DOHH2 (cell line): ENCODE data around the gene THSD7A.

ENCODE experiments used
- H3F3A ChIP-seq: fragments of 200-600 bp; sonication (generic), shearing (Covaris generic); 2 replicates; pipeline ENCODE4 v1.6.0; 2016; ENCODE audit warnings: antibody characterized with exemption, mild to moderate bottlenecking; ENCODE audit not compliant: control insufficient read depth, insufficient read depth
- H3K27ac ChIP-seq: fragments of 200-600 bp; sonication (generic); 2 replicates; pipeline ENCODE4 v1.5.1; 2014; ENCODE audit warnings: low read depth, mild to moderate bottlenecking, low read length, moderate library complexity
- H3K27me3 ChIP-seq: fragments of 200-600 bp; sonication (generic); 2 replicates; pipeline ENCODE4 v1.6.1; 2014; ENCODE audit warnings: mild to moderate bottlenecking, low read length, mixed read lengths; ENCODE audit not compliant: control insufficient read depth
- H3K36me3 ChIP-seq: fragments of 200-600 bp; sonication (generic); 2 replicates; pipeline ENCODE4 v1.6.1; 2014; ENCODE audit warnings: mild to moderate bottlenecking, low read length, moderate library complexity, mixed read lengths; ENCODE audit not compliant: control insufficient read depth
- H3K4me1 ChIP-seq: fragments of 200-600 bp; sonication (generic); 2 replicates; pipeline ENCODE4 v1.6.1; 2014; ENCODE audit warnings: mild to moderate bottlenecking, low read length, mixed read lengths; ENCODE audit not compliant: control insufficient read depth
- H3K4me2 ChIP-seq: fragments of 200-600 bp; sonication (generic); 2 replicates; pipeline ENCODE4 v1.6.0; 2014; ENCODE audit warnings: mild to moderate bottlenecking, low read length, moderate library complexity
- H3K4me3 ChIP-seq: fragments of 200-600 bp; sonication (generic); 2 replicates; pipeline ENCODE4 v1.5.1; 2014; ENCODE audit warnings: mild to moderate bottlenecking, low read length, mixed read lengths
- H3K79me2 ChIP-seq: fragments of 200-600 bp; sonication (generic); 2 replicates; pipeline ENCODE4 v1.6.1; 2014; ENCODE audit warnings: mild to moderate bottlenecking, low read length, mixed read lengths; ENCODE audit not compliant: control insufficient read depth
- H3K9me2 ChIP-seq: fragments of 200-600 bp; sonication (generic); replicated peaks from 2 replicates; pipeline ENCODE4 v1.6.1; 2014; ENCODE audit warnings: mild to moderate bottlenecking, low read length, mixed read lengths; ENCODE audit not compliant: control insufficient read depth
- H3K9me3 ChIP-seq: fragments of 200-600 bp; sonication (generic); 2 replicates; pipeline ENCODE4 v1.6.1; 2014; ENCODE audit warnings: antibody characterized with exemption, low read length, mixed read lengths; ENCODE audit not compliant: control insufficient read depth, insufficient read depth
- H4K20me1 ChIP-seq: fragments of 200-600 bp; sonication (generic); 2 replicates; pipeline ENCODE4 v1.6.0; 2014; ENCODE audit warnings: low read depth, mild to moderate bottlenecking, antibody characterized with exemption, low read length, moderate library complexity; ENCODE audit not compliant: control insufficient read depth, insufficient read depth
- CTCF ChIP-seq: fragments of 200-600 bp; sonication (generic); IDR thresholded peaks from one replicate; pipeline ENCODE4 v1.5.1; 2014; ENCODE audit warnings: antibody characterized with exemption, mild to moderate bottlenecking, low read depth, low read length; ENCODE audit not compliant: poor library complexity, severe bottlenecking
- EZH2phosphoT487 ChIP-seq: fragments of 200-600 bp; sonication (generic); IDR thresholded peaks from 2 replicates; pipeline ENCODE4 v1.6.1; 2017; ENCODE audit warnings: borderline replicate concordance, mild to moderate bottlenecking, antibody characterized with exemption, low read length, moderate library complexity, mixed read lengths

THSD7A gene

DNA sequence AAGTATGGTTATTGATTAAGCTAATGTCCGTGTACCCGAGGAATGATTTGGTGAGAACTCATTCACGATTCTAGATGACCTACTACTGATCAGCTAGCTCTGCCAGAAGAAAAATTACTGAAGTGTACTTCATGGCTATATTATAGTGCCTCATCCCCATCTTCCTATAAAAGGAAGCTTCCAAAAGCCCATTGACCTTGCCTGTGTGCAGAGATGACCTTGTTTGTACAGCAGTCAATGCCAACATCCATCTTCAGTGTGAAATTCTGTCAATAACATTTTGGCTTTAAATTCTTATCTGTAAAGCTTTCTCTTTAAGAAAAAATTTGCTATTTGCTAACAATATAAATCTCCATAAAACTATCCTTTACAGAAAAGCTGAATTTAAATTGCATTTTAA is 315.7 kb downstream of the THSD7A start:
- Histone ChIP-seq H3K9me2 (no peaks in the 10 kb centered on the region), H3K27me3 (no peaks in the 10 kb centered on the region), H4K20me1 (no peaks in the 10 kb centered on the region), H3K36me3 (no peaks in the 10 kb centered on the region), H3K4me3 (no peak overlapping the region), H3K4me2 (no peak overlapping the region), H3K4me1 (no peaks in the 10 kb centered on the region), H3K9me3 (no peaks in the 10 kb centered on the region), H3F3A (no peaks in the 10 kb centered on the region), H3K27ac (no peak overlapping the region), H3K79me2 (no peaks in the 10 kb centered on the region)
- TF ChIP-seq EZH2phosphoT487 (no peak), CTCF (no peak)

- no peaks in the 10 kb centered on the region for H3F3A ChIP-seq
- no peaks in the 10 kb centered on the region for H3K79me2 ChIP-seq
- no peaks in the 10 kb centered on the region for H4K20me1 ChIP-seq
- no peak for TF ChIP-seq CTCF
- TF ChIP-seq EZH2phosphoT487, result no peak
- H3K27ac ChIP-seq, result no peak overlapping the region
- H3K27me3 ChIP-seq, result no peaks in the 10 kb centered on the region
- no peaks in the 10 kb centered on the region for H3K4me1 ChIP-seq
- H3K9me2 ChIP-seq, result no peaks in the 10 kb centered on the region
- no peaks in the 10 kb centered on the region for H3K36me3 ChIP-seq
- H3K9me3 ChIP-seq, result no peaks in the 10 kb centered on the region
- no peak overlapping the region for H3K4me2 ChIP-seq
- H3K4me3 ChIP-seq, result no peak overlapping the region
Measured at GRCh38 chr7:11513460-11513859, 318.5 kb downstream of the THSD7A start.

GRCh38 chr7:11507929-11508328 is 324.1 kb downstream of the THSD7A start:
- Histone ChIP-seq H3K4me3 (no peak overlapping the region), H3K4me1 (no peaks in the 10 kb centered on the region), H3K9me2 (no peaks in the 10 kb centered on the region), H3K36me3 (no peaks in the 10 kb centered on the region), H3K27ac (no peak overlapping the region), H3K27me3 (no peaks in the 10 kb centered on the region), H3K79me2 (no peaks in the 10 kb centered on the region), H3K9me3 (no peaks in the 10 kb centered on the region), H4K20me1 (no peaks in the 10 kb centered on the region), H3K4me2 (no peak overlapping the region), H3F3A (no peaks in the 10 kb centered on the region)
- no peak for TF ChIP-seq EZH2phosphoT487
- no peak for TF ChIP-seq CTCF

GRCh38 chr7:11506417-11506816 is 325.6 kb downstream of the THSD7A start:
- H3K9me2 ChIP-seq, result no peaks in the 10 kb centered on the region
- H3K36me3 ChIP-seq, result no peaks in the 10 kb centered on the region
- H3F3A ChIP-seq, result no peaks in the 10 kb centered on the region
- no peak for TF ChIP-seq EZH2phosphoT487
- TF ChIP-seq CTCF, result no peak
- H3K4me3 ChIP-seq, result no peak overlapping the region
- H3K4me2 ChIP-seq, result no peak overlapping the region
- no peaks in the 10 kb centered on the region for H3K4me1 ChIP-seq
- H3K27ac ChIP-seq, result no peak overlapping the region
- no peaks in the 10 kb centered on the region for H3K27me3 ChIP-seq
- no peaks in the 10 kb centered on the region for H4K20me1 ChIP-seq
- no peaks in the 10 kb centered on the region for H3K79me2 ChIP-seq
- no peaks in the 10 kb centered on the region for H3K9me3 ChIP-seq
